HG03066 (cell line): ENCODE measurements around the gene OPA3.
A peak's percentile ranks its signal among the peaks of the same experiment; 100 is the strongest.
"Not testable (repeated sequence)": the region's sequence is repeated elsewhere in the genome, so short reads cannot be mapped to it uniquely, and the experiment has no call there.

Experiments
- ATAC-seq: cut with Tn5 transposase; IDR thresholded peaks from one replicate; pipeline ENCODE4 v1.9.1; 2021; ENCODE audit warnings: low read depth; ENCODE audit not compliant: unreplicated experiment

Gene OPA3

DNA sequence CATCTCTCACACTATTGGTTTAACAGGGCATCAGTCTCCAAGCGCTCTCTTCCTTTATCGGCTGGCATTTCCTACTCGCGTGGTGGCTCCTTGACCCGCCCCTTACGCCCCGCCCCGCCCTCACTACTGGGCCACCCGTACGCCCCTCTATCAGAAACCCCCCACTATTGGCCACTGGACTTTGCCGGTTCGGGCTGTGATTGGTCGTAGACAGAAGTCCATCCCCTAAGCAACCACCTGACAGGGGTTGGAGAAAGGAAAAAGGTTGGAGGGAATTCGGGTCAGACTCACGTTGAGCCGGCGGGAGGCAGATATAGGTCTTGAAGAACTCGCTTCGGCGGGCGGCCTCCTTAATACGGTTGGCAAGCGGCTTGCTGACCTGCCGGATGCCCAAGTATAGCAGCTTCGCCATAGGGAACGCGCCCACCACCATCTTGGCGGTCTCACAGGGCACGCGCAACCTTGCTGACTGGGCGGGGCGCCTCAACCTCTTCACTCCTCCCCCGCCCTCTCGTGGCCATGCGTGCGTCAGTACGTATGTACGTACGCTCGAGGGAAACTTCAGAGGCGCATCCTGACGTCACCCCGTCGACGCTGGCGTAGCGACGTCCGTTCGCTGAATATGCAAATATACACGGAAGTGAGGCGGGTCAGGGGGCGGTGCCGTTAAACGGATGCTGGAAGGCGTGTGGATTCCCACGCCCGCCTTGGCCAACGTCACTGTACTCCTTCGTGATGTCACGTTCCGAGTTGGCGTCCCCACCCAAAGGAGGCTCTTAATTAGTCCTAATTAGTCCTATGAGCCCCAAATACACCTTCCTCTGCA is at the start of gene OPA3:
OPA3 (minus strand) TSS at position 471 of the 826 bp plus-strand sequence; CDS start at position 433, 38 bp downstream.
- peak; percentile 84 for ATAC-seq

DNA sequence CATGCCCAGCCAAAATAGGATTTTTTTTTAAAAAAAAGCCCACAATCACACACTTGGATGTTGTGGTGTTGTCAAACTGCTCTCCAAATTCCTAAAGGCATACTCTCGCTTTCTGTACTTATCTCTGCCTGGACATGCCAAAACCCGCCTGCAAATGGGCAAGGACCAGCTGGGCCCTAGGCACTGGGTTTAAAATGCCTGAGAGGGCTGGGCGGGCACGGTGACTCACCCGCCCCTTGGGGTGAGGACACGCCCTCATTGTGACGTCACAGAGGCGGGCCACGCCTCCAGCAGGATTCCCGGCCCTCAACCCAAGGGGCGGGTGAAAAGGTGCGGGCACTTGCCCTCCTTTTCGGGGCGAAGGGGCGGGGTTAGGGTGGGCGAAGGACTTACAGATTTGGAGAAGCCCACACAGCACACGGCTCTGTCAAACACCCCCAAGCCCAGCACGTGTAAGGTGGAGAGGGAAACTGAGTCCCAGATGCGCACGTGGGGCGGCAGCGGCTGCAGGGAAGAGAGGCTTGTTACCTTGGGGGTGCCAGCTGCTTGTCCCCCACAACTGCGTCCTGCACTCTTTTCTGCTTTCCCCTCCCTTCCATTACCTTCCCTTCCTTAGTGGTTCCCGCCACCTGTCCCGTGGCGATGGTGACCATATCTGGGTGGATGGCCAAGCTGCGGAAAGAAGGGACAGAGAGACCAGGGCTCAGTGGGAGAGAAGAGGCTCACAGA is 48.0 kb upstream of the OPA3 start:
- ATAC-seq = no peak

DNA sequence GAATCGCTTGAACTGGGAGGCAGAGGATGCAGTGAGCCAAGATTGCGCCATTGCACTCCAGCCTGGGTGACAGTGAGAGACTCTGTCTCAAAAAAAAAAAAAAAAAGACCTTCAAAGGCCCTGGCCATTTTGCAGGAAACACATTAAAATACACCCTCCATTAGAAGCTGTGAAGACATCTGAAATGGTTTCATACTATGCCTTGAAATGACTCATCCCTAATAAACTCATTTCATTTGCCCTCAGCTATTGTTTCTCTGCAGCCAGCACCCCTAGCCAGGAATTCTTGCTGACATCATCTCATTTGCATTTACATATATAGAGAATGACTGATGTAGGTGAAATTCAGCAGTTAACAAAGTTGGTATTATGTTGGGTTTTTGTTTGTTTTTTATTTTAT is 45.9 kb upstream of the OPA3 start:
- no peak for ATAC-seq

DNA sequence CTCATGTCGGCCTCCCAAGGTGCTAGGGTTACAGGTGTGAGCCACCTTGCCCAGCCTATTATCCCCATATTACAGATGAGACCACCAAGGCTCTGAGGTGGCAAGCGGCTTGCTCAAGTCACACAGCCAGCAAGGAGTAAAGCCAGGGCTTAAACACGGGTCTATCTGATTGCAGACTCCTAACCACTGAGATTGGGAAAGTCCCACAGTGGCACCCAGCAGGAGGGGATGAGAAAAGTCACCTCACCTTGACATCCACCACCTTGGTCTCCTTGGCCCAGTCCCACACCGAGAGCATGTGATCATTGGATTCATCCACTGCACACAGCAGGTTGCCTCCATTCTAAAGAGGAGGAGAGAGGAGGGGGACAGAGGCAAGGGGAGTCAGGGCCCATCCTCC is 45.1 kb upstream of the OPA3 start:
- ATAC-seq = no peak

DNA sequence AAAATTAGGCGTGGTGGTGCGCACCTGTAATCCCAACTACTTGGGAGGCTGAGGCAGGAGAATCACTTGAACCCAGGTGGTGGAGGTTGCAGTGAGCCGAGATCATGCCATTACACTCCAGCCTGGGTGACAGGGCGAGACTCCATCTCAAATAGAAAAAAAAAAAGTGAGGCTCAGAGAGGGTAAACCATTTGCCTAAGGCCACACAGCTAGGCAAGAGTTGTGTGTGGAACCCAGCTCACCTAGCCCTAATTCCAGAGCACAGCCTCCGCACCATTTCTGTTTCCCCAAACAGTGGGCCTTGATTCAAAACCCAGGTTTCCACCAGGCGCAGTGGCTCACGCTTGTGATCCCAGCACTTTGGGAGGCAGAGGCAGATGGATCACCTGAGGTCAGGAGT is 43.6 kb upstream of the OPA3 start:
- ATAC-seq = not testable (repeated sequence)

DNA sequence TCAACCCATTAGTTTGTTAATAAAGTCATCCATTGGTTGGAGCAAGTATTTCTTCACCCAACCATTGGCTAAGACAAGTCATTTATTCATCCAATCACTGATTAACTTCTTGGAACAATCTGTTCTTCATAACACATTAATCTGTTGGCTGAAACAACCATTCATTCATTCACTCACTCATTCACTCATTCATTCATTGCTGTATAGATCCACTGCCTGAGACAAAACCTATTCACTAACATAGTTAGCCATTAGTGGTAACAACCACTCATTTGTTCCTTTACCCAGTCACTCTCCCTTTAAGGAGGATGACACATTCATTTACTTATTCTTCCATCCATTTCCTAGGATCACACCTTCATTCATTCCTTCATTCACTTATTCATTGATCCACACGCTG is 39.4 kb upstream of the OPA3 start:
- no peak for ATAC-seq

DNA sequence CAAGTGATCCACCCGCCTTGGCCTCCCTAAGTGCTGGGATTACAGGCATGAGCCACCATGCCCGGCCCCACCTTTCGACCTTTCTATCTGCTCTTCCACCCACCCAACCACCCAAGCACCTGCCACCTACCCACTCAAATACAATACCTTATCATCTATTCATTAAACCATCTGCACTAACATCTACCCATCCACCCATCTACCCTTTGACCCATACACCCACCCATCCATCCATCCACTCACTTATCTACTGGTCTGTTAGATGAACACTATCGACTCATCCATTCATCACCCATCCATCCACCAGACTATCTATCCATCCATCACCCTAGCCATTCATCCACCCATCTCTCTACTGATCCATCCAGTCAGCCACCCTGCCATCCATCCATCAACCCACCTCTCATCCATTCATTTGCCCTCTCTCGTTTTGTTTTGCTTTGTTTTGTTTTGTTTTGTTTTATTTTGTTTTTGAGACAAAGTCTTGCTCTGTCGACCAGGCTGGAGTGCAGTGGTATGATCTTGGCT is 37.4 kb upstream of the OPA3 start:
- no peak for ATAC-seq

DNA sequence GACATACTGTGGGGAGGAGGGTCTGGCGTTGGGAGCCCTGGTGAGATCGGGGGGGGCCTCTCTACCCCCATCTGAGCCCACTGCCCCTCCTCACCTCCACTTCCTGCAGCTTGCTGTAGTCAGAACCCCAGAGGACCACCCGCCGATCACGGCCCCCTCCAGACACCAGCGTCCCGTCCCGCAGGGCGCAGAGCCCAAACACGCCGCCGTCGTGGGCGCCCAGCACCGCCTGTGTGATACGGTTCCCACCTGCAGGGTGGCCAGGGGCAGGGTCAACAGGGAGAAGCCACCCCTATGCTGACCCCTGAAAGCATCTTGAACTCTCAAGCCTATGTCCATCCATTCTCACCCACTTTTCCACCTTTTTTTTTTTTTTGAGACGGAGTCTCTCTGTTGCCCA is 36.8 kb upstream of the OPA3 start:
- no peak for ATAC-seq

GRCh38 chr19:45616704-45617017 is 32.1 kb upstream of the OPA3 start:
- no peak for ATAC-seq

DNA sequence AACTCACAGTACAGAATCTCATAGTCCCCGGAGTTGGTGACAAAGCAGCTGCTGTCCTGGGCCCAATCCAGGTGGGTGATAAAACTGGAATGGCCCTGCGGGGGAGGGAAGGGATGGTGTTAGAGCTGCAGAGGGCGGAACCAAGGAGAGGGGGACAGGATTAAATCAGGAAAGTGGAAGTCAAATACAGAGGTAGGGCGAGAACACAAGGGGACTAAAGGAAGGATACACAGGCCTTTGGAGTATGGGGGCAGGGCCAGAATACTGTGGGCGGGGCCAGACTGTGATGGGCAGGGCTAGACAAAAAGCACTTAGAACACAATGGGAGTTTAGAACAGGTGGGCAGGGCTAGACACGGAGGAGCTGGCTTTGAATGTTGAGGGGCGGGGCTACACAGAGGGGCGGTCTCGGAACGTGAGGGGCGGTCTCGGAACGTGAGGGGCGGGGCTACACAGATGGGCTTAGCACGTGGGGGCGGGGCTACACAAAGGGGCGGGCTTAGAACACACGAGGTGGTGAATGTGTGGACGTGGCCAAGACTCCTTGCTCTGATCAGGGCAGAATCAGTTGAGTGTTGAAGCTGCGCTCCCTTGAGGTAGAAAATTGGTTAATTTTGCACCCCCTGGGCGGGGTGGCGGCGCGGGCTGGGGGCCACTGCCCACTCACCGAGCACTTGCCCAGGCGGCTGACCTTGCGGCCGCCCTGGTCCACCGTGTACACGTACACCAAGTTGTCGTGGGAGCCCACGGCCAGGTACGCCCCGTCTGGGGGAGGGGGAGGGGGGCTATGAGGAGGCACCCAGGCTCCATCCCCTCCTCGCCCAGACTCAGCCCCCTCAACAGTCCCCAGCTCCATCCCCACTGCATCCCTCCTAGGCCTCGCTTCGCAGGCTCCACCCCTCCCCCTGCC is 31.4 kb upstream of the OPA3 start:
- ATAC-seq = no peak

GRCh38 chr19:45615056-45615455 is 30.5 kb upstream of the OPA3 start:
- not testable (repeated sequence) for ATAC-seq

- ATAC-seq = no peak
Observed at GRCh38 chr19:45613926-45614725, 29.5 kb upstream of the OPA3 start.

DNA sequence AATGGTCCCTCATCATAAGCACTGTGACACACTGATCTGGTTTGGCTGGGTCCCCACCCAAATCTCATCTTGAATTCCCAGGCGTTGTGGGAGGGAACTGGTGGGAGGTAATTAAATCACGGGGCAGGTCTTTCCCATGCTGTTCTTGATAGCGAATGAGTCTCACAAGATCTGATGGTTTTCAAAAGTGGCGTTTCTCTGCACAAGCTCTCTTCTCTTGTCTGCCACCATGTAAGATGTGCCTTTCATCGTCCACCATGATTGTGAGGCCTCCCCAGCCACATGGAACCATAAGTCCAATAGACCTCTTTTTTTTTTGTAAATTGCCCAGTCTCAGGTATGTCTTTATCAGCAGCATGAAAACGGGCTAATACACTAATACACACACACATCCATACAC is 24.3 kb upstream of the OPA3 start:
- no peak for ATAC-seq

- ATAC-seq = no peak
Observed at GRCh38 chr19:45607071-45608029, 22.7 kb upstream of the OPA3 start.

- no peak for ATAC-seq
Observed at GRCh38 chr19:45601524-45602374, 17.1 kb upstream of the OPA3 start, which contains the start of gene GPR4. TSS of gene GPR4 (minus strand) at chr19:45602212. CDS start at chr19:45591866, 10,346 bp downstream.

- ATAC-seq = no peak
Observed at GRCh38 chr19:45601115-45601514, 16.5 kb upstream of the OPA3 start.

- no peak for ATAC-seq
Observed at GRCh38 chr19:45600340-45600885, 15.8 kb upstream of the OPA3 start.

DNA sequence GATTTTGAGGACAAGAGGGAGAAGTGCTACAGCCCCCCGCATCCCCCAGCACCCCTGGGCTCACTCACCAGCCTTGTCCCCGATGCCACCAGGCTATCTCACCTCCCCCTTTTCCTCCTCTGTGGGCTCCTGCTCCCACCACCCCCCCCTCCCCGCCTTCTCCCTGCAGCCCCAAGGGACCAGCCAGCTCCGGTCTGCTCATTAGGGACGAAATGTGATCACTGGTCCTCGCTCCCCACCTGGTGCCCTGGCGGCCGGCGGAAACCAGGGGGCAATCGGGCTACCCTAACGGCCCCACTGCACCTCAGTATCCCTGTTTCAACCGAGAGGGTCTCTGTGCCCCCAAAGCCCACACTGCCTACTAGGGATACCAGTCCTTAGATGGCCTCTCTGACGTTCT is 14.7 kb upstream of the OPA3 start:
- ATAC-seq = no peak
